T-helper 22 cell (primary cell): Measurements from ENCODE around the gene MYLIP.

Experiments
- DNase-seq: peaks from one replicate; pipeline ENCODE4 v3.0.0-alpha.2; 2020; ENCODE audit warnings: low read depth

The MYLIP gene

GRCh38 chr6:16128759-16129622 lies at the start of gene MYLIP:
MYLIP (plus strand) TSS chr6:16129086; CDS start chr6:16129323, 237 bp downstream.
- peak; percentile 95 for DNase-seq

- DNase-seq: no peak
Observed at GRCh38 chr6:16079354-16079753, 49.5 kb upstream of the MYLIP start.

GRCh38 chr6:16080204-16080603 lies 48.7 kb upstream of the MYLIP start:
- DNase-seq: no peak

GRCh38 chr6:16081326-16081725 lies 47.6 kb upstream of the MYLIP start:
- no peak for DNase-seq

- DNase-seq: no peak
Observed at GRCh38 chr6:16082361-16082760, 46.5 kb upstream of the MYLIP start.

GRCh38 chr6:16086965-16087364 lies 41.9 kb upstream of the MYLIP start:
- no peak for DNase-seq

- no peak for DNase-seq
Observed at GRCh38 chr6:16087386-16087785, 41.5 kb upstream of the MYLIP start.

GRCh38 chr6:16088409-16088808 lies 40.5 kb upstream of the MYLIP start:
- no peak for DNase-seq

GRCh38 chr6:16089232-16090062 lies 39.4 kb upstream of the MYLIP start:
- no peak for DNase-seq

- no peak for DNase-seq
Observed at GRCh38 chr6:16090452-16090851, 38.4 kb upstream of the MYLIP start.

- no peak for DNase-seq
Observed at GRCh38 chr6:16090920-16091319, 38.0 kb upstream of the MYLIP start.

- DNase-seq: no peak
Observed at GRCh38 chr6:16092140-16092539, 36.7 kb upstream of the MYLIP start.

- no peak for DNase-seq
Observed at GRCh38 chr6:16092990-16093389, 35.9 kb upstream of the MYLIP start.

- no peak for DNase-seq
Observed at GRCh38 chr6:16095180-16095579, 33.7 kb upstream of the MYLIP start.

- no peak for DNase-seq
Observed at GRCh38 chr6:16097382-16098171, 31.3 kb upstream of the MYLIP start.

GRCh38 chr6:16098211-16098610 lies 30.7 kb upstream of the MYLIP start:
- DNase-seq: no peak

- DNase-seq: no peak
Observed at GRCh38 chr6:16102208-16102607, 26.7 kb upstream of the MYLIP start.

GRCh38 chr6:16103722-16104121 lies 25.2 kb upstream of the MYLIP start:
- DNase-seq: no peak

- DNase-seq: no peak
Observed at GRCh38 chr6:16104624-16105433, 24.1 kb upstream of the MYLIP start.

- DNase-seq: no peak
Observed at GRCh38 chr6:16105854-16106253, 23.0 kb upstream of the MYLIP start.

- DNase-seq: no peak
Observed at GRCh38 chr6:16106991-16107787, 21.7 kb upstream of the MYLIP start.
